ENCODE results near the gene RAB3IL1. TPM values are rescaled to one million over a fixed set of nuclear protein-coding genes. Genes with fewer than 3 reads are reported as not detected.
"Not testable (repeated sequence)": the region's sequence is repeated elsewhere in the genome, so short reads cannot be mapped to it uniquely, and the experiment has no call there.

The RAB3IL1 gene
- total and polyA plus RNA-seq, 11 donors = 4.7 to 22.0 (median 7.5) TPM

- peak overlapping the region in 6 of 12 donors; percentile 30 to 68 (median 54) for H3K4me3 ChIP-seq
- peaks cover 0 to 9% (median 0%) of the 10 kb centered on the region in 9 donors for H3K36me3 ChIP-seq
- no peaks in the 10 kb centered on the region for H3K9me3 ChIP-seq
- H3K27ac ChIP-seq = peak overlapping the region in 11 of 12 donors; percentile 48 to 94 (median 77)
- TF ChIP-seq POLR2A (IDR thresholded peaks at IDR 0.05) (no peak), CTCF (IDR thresholded peaks at IDR 0.05) (no peak)
- ATAC-seq = no peak
- DNase-seq = no peak
- intact Hi-C loops (cut with DNase I) = loop anchor here in 3 of 10 donors (5.0 to 10.0 kb wide), 3 partner anchors 101 to 152 kb away; no protein-coding TSS in a partner anchor
- peaks cover 0 to 33% (median 16%) of the 10 kb centered on the region in 12 donors for H3K4me1 ChIP-seq
- 93 to 97% (median 95%) methylated on average over 8 to 9 of the region's 9 CpGs for WGBS, 4 donors
- H3K27me3 ChIP-seq = peaks cover 0 to 4% (median 0%) of the 10 kb centered on the region in 9 donors
Observed at GRCh38 chr11:61954106-61954850, 36.9 kb upstream of the RAB3IL1 start.

DNA sequence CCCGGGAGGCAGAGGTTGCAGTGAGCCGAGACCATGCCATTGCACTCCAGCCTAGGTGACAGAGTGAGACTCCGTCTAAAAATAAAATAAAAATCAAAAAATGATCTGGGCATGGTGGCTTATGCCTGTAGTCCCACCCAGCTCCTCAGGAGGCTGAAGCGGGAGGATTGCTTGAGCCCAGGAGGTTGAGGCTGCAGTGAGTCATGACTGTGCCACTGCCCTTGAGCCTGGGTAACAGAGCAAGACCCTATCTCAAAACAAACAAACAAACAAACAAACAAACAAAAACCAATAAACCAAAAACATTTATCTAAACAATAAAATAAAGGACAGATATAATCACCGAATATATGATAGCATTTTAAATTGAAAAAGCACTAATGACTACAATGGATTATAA, 36.3 kb upstream of the RAB3IL1 start:
- not testable (repeated sequence) for H3K27me3 ChIP-seq, H3K36me3 ChIP-seq, DNase-seq, H3K4me3 ChIP-seq, H3K9me3 ChIP-seq, H3K27ac ChIP-seq, ATAC-seq
- peaks cover 0 to 38% (median 17%) of the 10 kb centered on the region in 12 donors for H3K4me1 ChIP-seq
- intact Hi-C loops (cut with DNase I) = loop anchor here in 3 of 10 donors (5.0 to 10.0 kb wide), 3 partner anchors 101 to 151 kb away; no protein-coding TSS in a partner anchor
- WGBS, 4 donors = 92 to 96% (median 95%) methylated on average over 5 of the region's 5 CpGs

GRCh38 chr11:61952882-61953281, 35.5 kb upstream of the RAB3IL1 start:
- no peak for TF ChIP-seq POLR2A (IDR thresholded peaks at IDR 0.05)
- TF ChIP-seq CTCF (IDR thresholded peaks at IDR 0.05) = no peak
- Histone ChIP-seq H3K4me3 (no peak overlapping the region), H3K36me3 (peaks cover 0 to 4% (median 0%) of the 10 kb centered on the region in 9 donors), H3K4me1 (peaks cover 0 to 41% (median 18%) of the 10 kb centered on the region in 12 donors), H3K27me3 (peaks cover 0 to 4% (median 0%) of the 10 kb centered on the region in 9 donors), H3K27ac (no peak overlapping the region), H3K9me3 (no peaks in the 10 kb centered on the region)
- 95 to 99% (median 97%) methylated on average over 3 of the region's 3 CpGs for WGBS, 4 donors
- intact Hi-C loops (cut with DNase I) = loop anchor here in 3 of 10 donors (5.0 to 10.0 kb wide), 3 partner anchors 102 to 151 kb away; no protein-coding TSS in a partner anchor
- no peak for ATAC-seq
- no peak for DNase-seq

DNA sequence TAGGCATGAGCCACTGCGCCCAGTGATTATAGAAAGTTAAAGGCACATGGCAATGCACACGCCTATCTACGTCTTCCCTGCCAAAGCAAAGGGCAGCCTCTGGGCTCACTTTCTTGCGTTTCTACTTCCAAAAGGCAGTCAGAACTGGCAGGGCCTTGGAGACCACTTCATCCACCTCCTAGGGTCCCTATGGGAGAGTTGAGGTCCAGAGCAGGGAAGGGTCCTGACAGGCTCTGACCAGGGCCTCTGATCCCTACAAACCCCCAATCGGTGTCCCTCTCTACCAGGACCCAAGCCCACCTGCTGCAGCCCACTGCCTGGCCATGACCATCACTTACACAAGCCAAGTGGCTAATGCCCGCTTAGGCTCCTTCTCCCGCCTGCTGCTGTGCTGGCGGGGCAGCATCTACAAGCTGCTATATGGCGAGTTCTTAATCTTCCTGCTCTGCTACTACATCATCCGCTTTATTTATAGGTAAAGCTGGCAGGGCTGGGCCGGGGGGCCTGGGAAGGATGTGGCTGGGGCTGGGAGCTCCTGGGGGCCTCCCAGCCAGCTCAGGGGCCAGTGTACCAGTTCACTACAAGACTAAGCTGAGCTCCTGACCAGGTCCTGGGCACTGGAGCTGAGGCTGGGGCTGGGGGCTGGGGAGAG, 34.2 kb upstream of the RAB3IL1 start:
- no peak overlapping the region for H3K27ac ChIP-seq
- TF ChIP-seq POLR2A (IDR thresholded peaks at IDR 0.05) = no peak
- WGBS, 4 donors = 89 to 99% (median 93%) methylated on average over 7 to 11 of the region's 11 CpGs
- H3K4me1 ChIP-seq = peaks cover 0 to 49% (median 21%) of the 10 kb centered on the region in 12 donors
- H3K9me3 ChIP-seq = no peaks in the 10 kb centered on the region
- DNase-seq (no peak), ATAC-seq (no peak)
- H3K4me3 ChIP-seq = no peak overlapping the region
- peaks cover 0 to 4% (median 0%) of the 10 kb centered on the region in 9 donors for H3K27me3 ChIP-seq
- H3K36me3 ChIP-seq = peaks cover 0 to 2% (median 0%) of the 10 kb centered on the region in 9 donors
- intact Hi-C loops (cut with DNase I) = loop anchor here in 3 of 10 donors (5.0 to 10.0 kb wide), 3 partner anchors 103 to 149 kb away; no protein-coding TSS in a partner anchor

Measured in heart left ventricle (tissue), 16 donors.